Medulla oblongata (tissue), 1 donor: ENCODE measurements around the gene ADAMTS6.
"Not testable (repeated sequence)": the region's sequence is repeated elsewhere in the genome, so short reads cannot be mapped to it uniquely, and the experiment has no call there.

Experiments
- DNase-seq: peaks from one replicate; pipeline ENCODE4 v3.0.0-alpha.2; 2015; ENCODE audit errors: extremely low spot score

ADAMTS6 gene

DNA sequence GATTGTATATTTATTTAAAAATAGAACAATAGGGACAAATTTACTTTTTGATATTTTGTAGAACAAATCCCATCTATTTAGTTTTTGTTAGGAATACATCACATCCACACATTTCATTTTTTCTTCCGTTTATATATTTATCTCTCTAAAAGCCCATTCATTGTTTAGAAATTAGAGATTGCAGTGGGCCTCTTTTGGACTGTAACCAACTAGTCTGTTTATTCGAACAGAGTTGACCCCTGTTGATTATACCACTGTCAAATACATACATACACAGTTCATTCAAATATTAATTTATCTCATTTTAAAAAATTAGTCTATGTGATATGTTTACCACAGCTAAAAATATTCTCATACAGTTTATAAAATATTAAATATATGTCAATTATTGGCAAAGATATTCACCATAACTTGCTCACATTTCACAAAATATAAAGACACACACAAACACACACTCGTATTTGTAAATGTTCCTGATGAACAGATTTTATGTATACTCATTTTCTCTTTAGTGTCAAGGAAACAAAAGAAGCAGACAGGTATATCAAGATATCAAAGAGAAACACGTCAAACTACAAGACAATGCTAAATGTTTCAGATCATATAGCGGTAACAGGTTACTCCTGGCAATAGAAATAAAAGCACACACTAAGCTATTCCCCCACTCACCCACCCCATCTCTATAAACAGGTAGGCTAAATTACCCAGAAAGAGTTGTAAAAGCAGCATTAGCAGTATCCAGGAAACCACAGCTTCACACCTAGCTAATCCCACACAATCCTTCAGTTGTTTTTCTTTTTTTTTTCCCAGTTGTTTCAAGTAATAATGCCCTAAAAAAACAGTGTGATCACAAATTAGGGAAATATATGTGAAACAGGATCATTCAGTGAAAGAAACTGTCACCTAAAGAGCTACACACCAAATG is 283.9 kb downstream of the ADAMTS6 start:
- DNase-seq, result no peak

DNA sequence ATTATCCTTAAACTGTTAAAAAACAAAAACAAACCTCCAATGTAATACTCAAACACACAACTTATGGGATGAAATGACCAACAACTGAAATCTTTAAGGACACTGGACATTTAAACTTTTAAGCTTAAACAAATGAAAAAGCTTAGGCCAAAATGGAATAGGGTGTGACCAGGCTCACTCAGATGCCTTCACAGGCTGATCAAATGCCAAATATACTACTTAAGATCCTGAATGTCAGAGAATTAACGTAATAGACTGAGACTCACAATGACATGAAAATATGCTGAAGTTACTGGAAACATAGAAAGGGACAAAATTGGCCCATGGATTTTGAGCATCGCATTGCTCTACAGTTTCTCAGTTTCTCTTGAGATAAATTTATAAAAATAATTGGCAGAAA is 286.8 kb downstream of the ADAMTS6 start:
- DNase-seq, result no peak

DNA sequence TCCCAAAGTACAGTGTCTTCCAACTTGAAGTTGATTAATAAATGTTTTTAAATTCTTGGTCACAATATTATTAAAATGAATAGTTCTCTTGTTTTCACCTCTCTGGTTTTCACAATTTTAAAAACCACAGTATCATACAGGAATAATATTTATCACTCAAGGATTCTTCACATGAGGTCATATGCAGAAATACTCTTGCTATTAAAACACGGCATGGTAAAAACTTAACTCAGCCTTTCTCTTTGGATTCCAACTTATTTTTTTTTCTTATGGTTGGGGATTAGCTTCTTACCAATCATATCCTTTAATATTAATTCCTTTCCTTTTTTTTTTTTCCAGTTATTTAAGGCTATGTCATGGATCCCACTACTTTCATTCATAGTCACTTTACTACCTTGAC is 289.4 kb downstream of the ADAMTS6 start:
- no peak for DNase-seq

DNA sequence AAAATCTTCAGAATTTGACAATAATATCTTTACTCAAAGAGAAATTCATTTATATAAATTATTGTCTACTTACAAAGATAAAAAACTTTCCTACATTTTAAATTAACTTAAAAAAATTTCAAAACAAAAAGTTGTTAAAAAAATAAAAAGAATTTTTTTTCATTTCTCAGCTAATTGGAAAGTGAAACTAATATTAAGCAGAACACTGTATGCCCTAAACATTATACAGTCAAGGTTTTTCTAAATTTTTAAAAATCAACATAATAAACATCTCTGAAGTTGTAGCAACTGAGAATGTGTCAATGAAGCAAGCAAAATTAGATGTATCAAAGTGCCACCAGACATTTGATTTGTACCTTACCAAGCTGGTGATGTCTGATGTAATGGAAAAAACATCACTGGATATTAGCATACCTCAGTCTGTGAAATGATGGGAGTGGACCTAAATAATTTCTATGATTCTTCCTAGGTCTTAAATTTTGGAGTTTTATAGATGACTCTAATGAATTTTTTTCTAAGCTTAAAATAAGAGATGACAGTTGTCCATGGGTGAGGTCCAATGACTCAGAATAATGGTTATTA is 290.1 kb downstream of the ADAMTS6 start:
- no peak for DNase-seq

DNA sequence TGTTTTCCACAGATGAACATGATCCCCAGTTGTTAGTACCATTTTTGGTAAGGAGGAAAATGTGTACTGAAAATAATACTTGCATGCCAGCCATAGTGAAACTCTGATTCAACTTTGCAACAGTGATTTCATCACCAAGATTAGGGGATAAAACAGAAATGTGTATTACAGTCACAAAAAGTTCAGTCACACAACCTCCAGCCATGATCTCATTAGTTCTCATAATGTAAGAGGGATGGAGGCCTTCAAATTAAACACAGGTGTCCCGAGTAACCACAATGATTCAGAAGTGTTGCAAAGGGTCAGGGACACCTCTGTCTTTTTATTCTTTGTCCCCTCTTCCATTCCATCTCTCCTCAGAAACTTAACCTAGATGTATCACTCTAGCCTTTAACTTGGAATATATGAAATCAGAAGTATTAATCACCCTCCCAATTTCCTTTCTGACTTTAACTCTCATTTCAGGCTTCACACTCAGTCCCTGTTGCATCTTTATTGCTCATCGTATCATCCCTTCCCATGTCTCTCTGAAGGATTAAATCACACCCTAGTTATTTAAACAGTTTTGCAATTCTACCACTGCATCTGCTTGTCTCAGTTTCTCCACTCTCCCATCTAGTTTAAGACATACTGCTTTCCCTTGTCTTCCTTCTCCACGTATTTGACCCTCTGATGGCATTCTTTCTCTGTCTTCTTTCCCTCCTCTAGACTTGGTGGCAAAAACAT is 291.2 kb downstream of the ADAMTS6 start:
- no peak for DNase-seq

DNA sequence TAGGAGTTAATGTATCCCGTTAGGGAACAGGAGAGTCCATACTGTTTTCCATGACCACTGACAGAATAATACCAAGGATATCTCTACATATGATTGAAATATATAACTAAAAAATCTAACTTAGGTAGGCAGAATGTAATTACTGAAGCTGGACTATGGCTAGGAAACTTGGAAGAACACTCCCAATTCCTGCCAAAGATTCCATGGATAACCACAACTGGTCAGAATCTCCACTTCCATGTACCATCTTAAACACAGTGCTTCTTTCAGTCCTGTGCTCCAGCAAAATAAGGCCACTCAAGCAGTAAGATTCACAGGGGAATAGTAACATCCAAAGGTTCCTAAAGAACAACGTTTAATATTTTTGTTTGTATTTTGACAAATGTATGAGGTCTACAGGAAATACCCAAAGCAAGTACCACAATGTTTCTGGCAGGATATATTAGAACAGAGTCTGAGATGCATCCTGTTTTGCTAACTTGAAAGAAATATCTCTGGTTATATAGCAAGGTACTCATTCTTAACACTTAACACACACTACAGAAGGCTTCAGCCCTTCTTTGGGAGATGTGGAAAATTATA is 295.0 kb downstream of the ADAMTS6 start:
- no peak for DNase-seq

DNA sequence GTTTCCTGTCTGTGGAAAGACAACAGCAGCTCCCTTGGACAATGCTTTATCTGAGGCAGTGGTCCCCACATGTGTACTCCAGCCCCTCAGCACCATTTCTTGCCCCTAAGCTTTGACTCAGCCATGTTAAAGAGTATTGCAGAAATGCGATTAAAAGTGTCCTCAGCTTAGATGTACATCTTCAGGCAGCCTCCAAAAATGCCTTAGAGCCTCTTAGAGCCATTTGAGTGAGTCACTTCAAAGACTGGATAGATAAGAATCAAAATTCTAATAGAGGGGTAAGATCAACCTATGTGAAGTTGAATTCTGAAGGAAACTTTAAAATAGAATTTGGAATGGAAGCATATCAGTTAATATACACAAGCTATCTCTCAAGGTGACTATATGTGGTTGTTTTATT is 296.3 kb downstream of the ADAMTS6 start:
- no peak for DNase-seq

DNA sequence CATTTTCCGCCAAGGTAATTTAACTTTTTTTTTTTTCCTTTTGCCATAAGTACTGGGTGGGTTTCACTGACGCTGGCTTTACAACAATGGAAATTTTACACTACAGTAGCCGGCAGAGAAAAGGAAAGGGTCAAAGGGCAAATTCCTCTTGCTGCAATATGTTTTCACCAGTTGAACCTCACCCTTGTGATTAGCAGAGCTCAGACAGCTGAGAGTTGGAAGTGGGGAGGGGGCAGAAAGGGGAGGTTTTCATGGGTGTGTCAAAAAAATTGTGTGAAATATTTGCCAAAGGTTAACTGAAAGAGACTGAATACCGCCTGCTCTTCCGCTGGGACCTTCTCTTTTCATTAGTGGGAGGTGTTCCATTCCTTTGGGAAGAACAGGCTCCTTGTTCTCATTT is 296.9 kb downstream of the ADAMTS6 start:
- DNase-seq, result no peak

DNA sequence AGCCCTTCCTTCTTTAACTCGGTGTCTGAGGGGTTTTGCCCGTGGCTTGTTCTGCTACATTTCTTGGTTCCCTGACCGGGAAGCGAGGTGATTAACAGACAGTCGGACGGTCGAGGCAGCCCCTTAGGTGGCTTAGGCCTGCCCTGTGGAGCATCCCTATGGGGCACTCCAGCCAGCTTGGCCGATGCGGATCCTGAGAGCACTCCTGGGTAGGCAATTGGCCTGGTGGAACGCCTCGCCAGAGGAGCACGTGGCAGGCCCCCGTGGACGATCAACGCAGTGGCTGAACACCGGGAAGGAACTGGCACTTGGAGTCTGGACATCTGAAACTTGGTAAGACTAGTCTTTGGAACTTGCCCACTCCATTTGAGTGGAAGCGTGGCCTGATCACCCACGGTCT is 307.5 kb downstream of the ADAMTS6 start:
- DNase-seq, result not testable (repeated sequence)

DNA sequence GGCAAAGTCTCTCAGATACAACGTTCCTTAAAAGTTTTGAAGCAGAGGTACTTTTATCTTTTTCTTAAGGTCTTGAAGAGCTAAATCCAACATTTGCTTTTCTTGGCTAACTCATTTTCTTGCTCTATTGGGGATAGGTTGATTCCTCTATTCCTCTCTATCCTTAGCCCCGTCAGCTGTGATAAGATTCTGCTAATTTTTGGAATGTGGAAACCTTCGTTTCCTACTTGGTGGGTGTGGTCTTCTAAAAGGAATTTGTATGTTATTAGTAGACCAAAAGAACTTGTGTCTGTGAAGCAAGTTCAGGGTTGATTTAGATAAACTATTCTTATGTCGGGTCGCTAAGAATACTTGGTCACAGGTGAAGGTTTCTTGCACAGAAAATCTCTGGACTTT is 308.6 kb downstream of the ADAMTS6 start:
- no peak for DNase-seq

DNA sequence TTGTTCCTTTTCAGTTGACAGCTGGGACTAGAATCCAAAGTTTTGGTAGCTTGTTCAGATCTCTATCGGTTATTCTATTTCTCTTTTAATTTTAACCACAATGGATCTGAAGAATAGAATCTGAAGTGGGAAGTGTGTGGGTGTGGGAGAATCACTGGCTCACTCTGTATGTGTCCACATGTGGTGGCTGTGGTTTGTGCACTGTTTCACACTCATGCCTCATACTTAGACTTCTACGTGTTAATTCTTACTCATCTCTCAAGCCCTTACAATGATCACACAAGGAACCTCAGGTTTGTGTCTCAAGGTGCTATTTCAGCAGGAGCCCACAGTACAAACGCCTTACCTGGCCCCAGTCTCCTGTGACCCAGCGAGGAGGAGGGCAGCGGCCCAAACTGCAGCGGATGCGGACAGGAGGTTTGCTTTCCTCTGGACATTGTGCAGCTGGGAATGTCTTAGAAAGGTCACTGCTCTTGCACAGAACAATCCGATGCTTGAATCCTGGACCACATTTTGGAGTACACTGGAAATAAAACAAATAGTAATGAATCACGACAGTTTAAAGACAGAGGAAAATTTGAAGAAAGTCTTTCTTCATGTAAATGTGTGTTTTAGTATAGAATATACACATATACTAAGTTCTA is 309.1 kb downstream of the ADAMTS6 start:
- DNase-seq, result no peak

DNA sequence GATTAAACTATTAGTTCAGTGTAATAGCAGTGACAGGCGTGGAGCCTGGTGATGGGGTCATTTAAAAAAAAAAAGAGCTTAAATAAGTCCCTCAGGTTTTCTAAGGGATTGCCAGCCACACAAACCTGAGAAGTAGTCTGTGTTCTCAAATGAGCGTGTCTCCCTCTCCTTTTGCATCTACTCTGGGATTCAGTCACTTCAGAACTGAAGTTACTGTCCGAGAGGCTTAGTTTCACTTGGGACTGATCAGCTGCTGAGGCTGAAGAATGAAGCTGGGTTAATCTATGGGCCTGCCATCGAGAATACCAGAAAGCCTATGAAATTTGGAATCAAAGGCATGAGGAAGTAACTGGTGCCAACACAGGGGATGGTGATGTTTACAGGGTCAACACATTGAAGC is 310.1 kb downstream of the ADAMTS6 start:
- no peak for DNase-seq

DNA sequence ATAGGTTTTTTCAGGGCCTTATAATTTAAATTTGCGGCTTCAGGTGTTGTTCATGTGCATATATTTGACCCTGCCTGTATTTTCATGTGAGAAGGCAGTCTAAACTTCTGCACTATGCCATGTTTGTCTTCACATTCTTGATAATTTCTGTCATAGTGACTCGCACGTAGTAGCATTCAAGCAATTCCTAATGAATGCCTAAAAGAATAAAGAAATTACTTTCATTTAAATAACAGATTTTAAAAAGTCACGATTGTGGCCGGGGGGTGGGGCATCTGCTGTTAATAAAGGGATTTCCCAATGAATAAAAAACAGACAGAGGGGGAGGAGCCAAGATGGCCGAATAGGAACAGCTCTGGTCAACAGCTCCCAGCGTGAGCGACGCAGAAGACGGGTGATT is 318.0 kb downstream of the ADAMTS6 start:
- DNase-seq, result no peak

DNA sequence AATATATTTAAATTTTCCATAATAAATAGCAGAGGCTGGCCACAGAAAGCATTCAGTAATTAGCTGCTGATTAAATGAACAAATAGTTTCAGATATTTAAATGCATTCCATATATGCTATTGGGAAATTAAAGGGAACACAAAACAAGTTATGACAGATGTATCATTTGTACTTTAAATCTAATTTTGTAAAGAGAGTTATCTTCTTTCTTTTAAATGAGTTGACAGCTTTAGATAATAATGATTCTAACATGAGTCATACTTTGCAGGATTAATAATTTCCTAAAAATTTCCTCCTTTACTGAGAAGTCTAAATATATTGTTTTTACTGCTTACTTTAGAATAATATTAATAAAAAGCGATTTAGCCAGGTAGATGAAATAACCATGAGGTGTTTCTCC is 320.1 kb downstream of the ADAMTS6 start:
- no peak for DNase-seq

DNA sequence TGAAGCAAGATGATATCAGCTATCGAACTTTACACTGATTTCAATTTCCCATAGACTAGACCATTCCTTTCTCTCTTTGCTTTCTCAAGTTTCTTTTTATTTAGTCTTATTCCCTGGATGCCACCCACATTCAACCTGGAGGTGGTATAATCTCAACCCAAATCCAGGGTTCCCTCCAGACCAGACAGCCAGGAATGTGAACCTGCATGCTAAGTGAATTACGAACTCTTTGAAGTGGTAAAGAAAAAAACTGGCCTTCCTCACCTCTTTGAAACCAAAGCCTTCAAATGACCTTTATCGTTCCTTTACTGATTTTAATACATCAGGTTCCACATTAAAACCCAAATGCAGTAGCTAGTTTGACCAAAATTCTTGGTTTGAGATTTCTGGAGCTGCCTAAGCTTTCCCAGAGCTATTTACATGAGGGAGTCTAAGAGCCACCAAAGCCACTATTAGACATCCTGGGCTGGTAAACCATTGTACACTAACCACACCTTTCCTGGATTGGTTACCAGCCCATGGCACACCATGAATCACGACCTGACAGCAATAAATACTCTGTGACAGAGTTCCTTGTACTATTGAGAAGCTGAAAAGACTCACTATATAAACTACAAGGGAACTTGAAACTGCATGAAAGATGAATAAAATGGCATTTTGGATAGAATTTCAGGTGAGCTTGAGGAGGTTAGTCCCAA is 323.7 kb downstream of the ADAMTS6 start:
- DNase-seq, result no peak

DNA sequence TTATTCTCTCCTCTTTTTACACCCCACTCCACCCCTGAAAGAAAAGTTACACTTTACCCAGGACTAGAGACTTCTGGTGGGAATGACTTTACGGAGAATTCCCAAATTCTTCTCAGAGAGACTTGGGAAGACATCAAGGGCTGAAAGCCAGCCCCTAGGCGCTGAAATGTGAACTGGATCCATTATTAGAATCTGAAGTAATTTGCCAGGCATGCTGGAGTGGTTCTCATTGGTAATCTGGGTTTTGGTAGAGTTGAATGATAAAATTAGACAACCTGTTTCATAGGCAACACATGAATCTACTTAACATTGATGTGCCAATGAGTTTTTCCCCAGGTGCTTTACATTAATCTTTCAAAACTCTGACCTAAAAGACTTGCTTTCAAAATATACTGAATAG is 324.8 kb downstream of the ADAMTS6 start:
- no peak for DNase-seq

DNA sequence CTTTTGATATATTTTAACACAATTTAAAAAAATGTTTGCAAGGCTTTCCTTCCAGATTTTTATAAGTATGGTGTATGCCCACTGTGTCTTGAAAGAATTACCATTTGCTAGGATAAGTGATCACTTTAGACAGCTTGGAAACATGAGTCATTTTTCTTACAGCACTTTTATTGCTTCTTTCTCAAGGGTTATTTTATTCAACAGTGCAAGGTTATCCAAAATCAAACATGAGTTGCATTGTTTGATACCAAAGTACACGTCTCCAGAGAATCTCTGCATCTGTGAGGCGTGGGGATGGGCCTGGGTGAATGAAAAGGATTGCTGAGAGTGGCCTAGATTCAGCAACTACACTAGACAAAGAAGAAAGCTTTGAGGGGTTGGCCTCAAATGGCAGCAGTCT is 329.6 kb downstream of the ADAMTS6 start:
- no peak for DNase-seq

DNA sequence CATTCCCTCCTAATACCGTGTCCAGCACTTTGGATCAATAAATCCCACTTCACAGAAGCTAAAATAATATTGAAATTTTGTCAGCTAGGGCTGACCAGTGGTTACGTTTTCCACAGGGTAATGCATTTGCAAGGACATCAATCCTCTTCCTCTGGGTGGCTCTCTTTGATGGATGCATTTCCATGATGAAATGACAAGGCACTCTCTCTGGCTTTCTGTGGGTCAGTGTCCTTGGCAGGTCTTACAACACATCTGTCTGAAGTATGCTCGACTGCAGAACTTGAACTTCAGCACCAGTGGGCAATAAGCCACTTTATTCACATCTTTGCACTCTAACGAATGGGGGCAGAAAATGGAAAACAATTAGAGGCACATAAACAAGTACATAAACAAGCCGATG is 330.1 kb downstream of the ADAMTS6 start:
- DNase-seq, result no peak

DNA sequence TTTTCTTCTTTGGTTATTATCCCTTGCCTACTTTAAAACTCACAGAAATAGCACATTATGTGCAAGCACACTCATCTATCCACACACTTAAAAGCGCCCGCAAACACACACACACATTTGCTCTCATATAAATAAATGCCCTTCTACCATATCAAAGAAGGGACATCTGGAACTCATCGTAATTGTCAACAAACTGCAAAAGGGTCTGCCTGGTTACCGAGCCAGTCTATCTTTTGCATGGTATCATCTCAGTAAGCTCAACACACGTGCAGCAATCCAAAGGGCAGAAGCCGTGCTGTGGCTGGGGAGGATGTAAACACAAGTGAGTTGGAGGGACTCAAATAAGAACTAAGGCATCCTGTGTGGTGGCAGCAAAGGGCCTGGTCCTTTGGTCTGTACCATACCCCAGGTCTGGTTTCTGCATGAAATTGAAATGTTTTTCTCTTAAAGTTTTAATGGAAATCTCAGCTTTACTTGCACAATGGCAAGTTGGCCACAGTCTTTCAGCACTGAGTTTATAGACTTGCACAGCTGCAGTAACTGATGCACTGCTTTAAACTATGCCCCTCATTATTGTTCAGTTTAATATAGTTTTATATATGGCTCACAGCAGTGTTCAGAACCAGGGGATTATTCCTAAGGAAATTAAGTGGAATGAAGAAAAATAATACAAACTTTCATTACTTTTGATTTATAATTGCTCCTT is 331.0 kb downstream of the ADAMTS6 start:
- no peak for DNase-seq

DNA sequence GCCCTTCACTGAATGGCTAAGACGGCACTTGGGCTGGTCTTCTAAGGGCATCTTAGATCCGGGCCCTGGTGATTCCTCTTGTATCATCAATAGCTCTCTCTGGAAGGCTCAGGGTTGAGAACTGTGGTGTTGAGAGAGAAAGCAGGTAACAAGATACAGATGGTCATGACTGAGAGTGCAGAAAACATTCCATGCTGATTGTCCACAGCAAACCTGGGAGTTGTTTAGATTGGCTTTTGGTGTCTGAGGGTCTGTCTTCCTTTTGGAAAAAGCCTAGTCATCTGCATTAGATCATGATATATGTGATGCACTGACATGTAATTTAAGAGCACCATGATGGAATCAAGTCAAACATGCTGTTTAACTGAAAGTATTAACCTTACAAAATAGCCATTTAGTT is 331.9 kb downstream of the ADAMTS6 start:
- no peak for DNase-seq
